Measurements from ENCODE around the gene ARL2BP.
"Not testable (repeated sequence)": the region's sequence is repeated elsewhere in the genome, so short reads cannot be mapped to it uniquely, and the experiment has no call there.

ARL2BP gene

GRCh38 chr16:57263541-57264351 is 18.7 kb downstream of the ARL2BP start:
- no peak for DNase-seq (ENCODE audit: low spot score)

GRCh38 chr16:57264381-57264780 is 19.3 kb downstream of the ARL2BP start:
- DNase-seq (ENCODE audit: low spot score), result no peak

GRCh38 chr16:57264950-57265371 is 19.9 kb downstream of the ARL2BP start:
- no peak for DNase-seq (ENCODE audit: low spot score)

GRCh38 chr16:57265850-57266530 is 20.9 kb downstream of the ARL2BP start:
- DNase-seq (ENCODE audit: low spot score), result peak; percentile 73

GRCh38 chr16:57266531-57267260 is 21.6 kb downstream of the ARL2BP start:
- no peak for DNase-seq (ENCODE audit: low spot score)

- not testable (repeated sequence) for DNase-seq (ENCODE audit: low spot score)
Observed at GRCh38 chr16:57267343-57267742, 22.3 kb downstream of the ARL2BP start.

- DNase-seq (ENCODE audit: low spot score), result no peak
Observed at GRCh38 chr16:57268804-57269800, 24.0 kb downstream of the ARL2BP start.

- no peak for DNase-seq (ENCODE audit: low spot score)
Observed at GRCh38 chr16:57270221-57271062, 25.4 kb downstream of the ARL2BP start.

- no peak for DNase-seq (ENCODE audit: low spot score)
Observed at GRCh38 chr16:57271063-57271345, 25.9 kb downstream of the ARL2BP start.

- no peak for DNase-seq (ENCODE audit: low spot score)
Observed at GRCh38 chr16:57271867-57272495, 26.9 kb downstream of the ARL2BP start.

- DNase-seq (ENCODE audit: low spot score), result no peak
Observed at GRCh38 chr16:57273359-57273758, 28.3 kb downstream of the ARL2BP start.

- DNase-seq (ENCODE audit: low spot score), result no peak
Observed at GRCh38 chr16:57273826-57274225, 28.8 kb downstream of the ARL2BP start.

GRCh38 chr16:57275946-57276345 is 30.9 kb downstream of the ARL2BP start:
- not testable (repeated sequence) for DNase-seq (ENCODE audit: low spot score)

- no peak for DNase-seq (ENCODE audit: low spot score)
Observed at GRCh38 chr16:57276596-57276995, 31.5 kb downstream of the ARL2BP start.

- DNase-seq (ENCODE audit: low spot score), result peak; percentile 85
Observed at GRCh38 chr16:57277586-57277985, 32.5 kb downstream of the ARL2BP start.

GRCh38 chr16:57278494-57278893 is 33.4 kb downstream of the ARL2BP start:
- no peak for DNase-seq (ENCODE audit: low spot score)

- DNase-seq (ENCODE audit: low spot score), result no peak
Observed at GRCh38 chr16:57279780-57280638, 35.0 kb downstream of the ARL2BP start.

- DNase-seq (ENCODE audit: low spot score), result no peak
Observed at GRCh38 chr16:57281791-57282190, 36.7 kb downstream of the ARL2BP start.

GRCh38 chr16:57282510-57283213 is 37.6 kb downstream of the ARL2BP start:
- no peak for DNase-seq (ENCODE audit: low spot score)

Data from GM03348 (cell line).